DOHH2 (cell line): ENCODE measurements around the gene C6orf47.

Source experiments
- CTCF ChIP-seq: fragments of 200-600 bp; sonication (generic); IDR thresholded peaks from one replicate; pipeline ENCODE4 v1.5.1; 2014; ENCODE audit warnings: antibody characterized with exemption, mild to moderate bottlenecking, low read depth, low read length; ENCODE audit not compliant: poor library complexity, severe bottlenecking
- EZH2phosphoT487 ChIP-seq: fragments of 200-600 bp; sonication (generic); IDR thresholded peaks from 2 replicates; pipeline ENCODE4 v1.6.1; 2017; ENCODE audit warnings: borderline replicate concordance, mild to moderate bottlenecking, antibody characterized with exemption, low read length, moderate library complexity, mixed read lengths

- TF ChIP-seq CTCF = no peak
- TF ChIP-seq EZH2phosphoT487 = no peak
These were observed 5.8 kb downstream of the C6orf47 start for GRCh38 chr6:31654574-31655348.
